Measurements from ENCODE around the gene HERC2. TPM values are rescaled to one million over a fixed set of nuclear protein-coding genes. Genes with fewer than 3 reads are reported as not detected.

Gene HERC2
- total and polyA plus RNA-seq, 2 of the 8 experiments (the other 6 are each of a cell fraction or from before 2014, with no cell fraction given), result 83.0 to 88.7 TPM

DNA sequence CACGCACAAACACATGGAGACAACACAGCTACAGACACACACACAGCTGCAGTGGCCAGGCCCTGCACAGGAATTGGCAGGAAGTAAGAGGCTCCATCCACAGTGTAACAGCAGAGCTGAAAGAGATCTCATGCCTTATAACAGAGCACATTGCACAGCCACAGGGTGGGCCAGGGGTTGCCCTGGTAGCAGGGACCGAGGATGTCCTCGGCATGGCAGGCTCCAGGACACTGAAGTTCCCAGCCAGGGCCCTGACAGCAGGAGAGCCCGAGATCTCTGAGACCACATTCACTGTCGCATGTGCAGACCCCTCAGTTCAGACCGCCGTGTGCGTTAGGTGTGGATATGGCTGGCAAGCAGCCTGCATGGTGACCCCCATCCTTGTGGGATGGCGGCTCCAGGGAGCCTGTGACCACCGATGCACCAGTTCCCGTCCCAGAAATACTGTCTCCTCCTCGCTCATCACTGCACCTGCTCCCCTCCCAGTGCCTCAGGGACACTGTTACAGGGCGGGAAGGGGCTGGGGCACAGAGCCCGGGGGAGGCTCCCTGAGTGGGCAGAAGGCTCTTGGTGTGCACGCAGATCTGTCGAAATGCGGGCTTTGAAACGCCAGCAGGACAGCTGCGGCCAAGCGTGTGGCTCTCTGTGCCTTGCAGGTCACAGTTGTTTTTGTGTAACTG, 221.3 kb downstream of the HERC2 start:
- peaks cover 26 to 67% (median 54%) of the 10 kb centered on the region in 4 experiments for H3K27me3 ChIP-seq (replicated peaks in 1 of 4; ENCODE audit: control insufficient read depth in 3 of 4, extremely low read depth in 1 of 4, insufficient read depth in 3 of 4, low read length in 3 of 4)
- H3K4ac ChIP-seq (replicated peaks; ENCODE audit: insufficient read length, low read depth, low read length), result no peak overlapping the region
- H4K5ac ChIP-seq (ENCODE audit: insufficient read length, low read depth, low read length), result no peak overlapping the region
- no peak overlapping the region for H3K27ac ChIP-seq (ENCODE audit: low read depth, low read length)
- DNase-seq (ENCODE audit: low read depth in 1 of 2, low spot score in 2 of 2), result peak in 1 of 2 experiments; percentile 43
- no peak overlapping the region; a peak in 1 of 4 replicates for H3K4me2 ChIP-seq (ENCODE audit: insufficient read depth in 1 of 2, low read depth in 2 of 2, low read length in 2 of 2)
- H3K23me2 ChIP-seq (ENCODE audit: low read depth, low read length), result peaks cover 38% of the 10 kb centered on the region
- H3K4me1 ChIP-seq (replicated peaks in 1 of 4; ENCODE audit: control insufficient read depth in 3 of 4, insufficient read depth in 4 of 4, low read length in 3 of 4), result peaks cover 0 to 24% (median 11%) of the 10 kb centered on the region in 4 experiments; a peak in 6 of 7 replicates
- no peak overlapping the region for H3K14ac ChIP-seq (ENCODE audit: insufficient read length)
- ChIA-PET POLR2A (ENCODE audit: partially characterized antibody) (interaction anchor here (0.5 kb wide), 1 partner anchor 113 kb away, joined by 5 read pairs; no protein-coding TSS in a partner anchor), CTCF (ENCODE audit: partially characterized antibody) (no interaction called here)
- H3K36me3 ChIP-seq (ENCODE audit: control insufficient read depth in 2 of 4, insufficient read depth in 4 of 4, low read length in 3 of 4), result no peaks in the 10 kb centered on the region
- peak overlapping the region; percentile 27; the same call in 1 of the 2 replicates for H2BK12ac ChIP-seq (ENCODE audit: low read depth, low read length)
- WGBS, 2 experiments (ENCODE audit: extremely low coverage in 1 of 2, insufficient coverage in 1 of 2, insufficient read length in 1 of 2, insufficient replicate concordance in 2 of 2, low coverage in 1 of 2, low lambda C conversion rate in 2 of 2, missing lambda C conversion rate in 1 of 2), result 85% methylated on average over 19 of the region's 20 CpGs; no CpG with 5 or more reads in 1 of the 2 experiments
- no peaks in the 10 kb centered on the region; the same call in none of the 2 replicates for H3K79me1 ChIP-seq (ENCODE audit: low read depth, low read length)
- TF ChIP-seq TCF12 (IDR thresholded peaks at IDR 0.05; ENCODE audit: low read depth, low read length) (no peak), ASH2L (IDR thresholded peaks at IDR 0.05; ENCODE audit: low read length) (no peak), ZNF274 (IDR thresholded peaks at IDR 0.05; ENCODE audit: borderline replicate concordance, extremely low read depth, low read length) (no peak), CTBP2 (IDR thresholded peaks at IDR 0.05; ENCODE audit: borderline replicate concordance, insufficient read depth, insufficient read length, low read length) (no peak)
- H4K20me1 ChIP-seq (replicated peaks in 1 of 2; ENCODE audit: control insufficient read depth in 1 of 2, insufficient read depth in 2 of 2, low read length in 2 of 2), result peaks cover 0 to 27% of the 10 kb centered on the region in 2 experiments
- FAIRE-seq, result no peak
- no peak overlapping the region for H3K9ac ChIP-seq (replicated peaks in 1 of 4; ENCODE audit: extremely low read depth in 1 of 4, low read depth in 3 of 4, low read length in 3 of 4)
- no peak overlapping the region for H3K18ac ChIP-seq (ENCODE audit: extremely low read depth, low read length)
- no peak overlapping the region for H2BK5ac ChIP-seq (ENCODE audit: low read depth, low read length)
- no peaks in the 10 kb centered on the region for H3K79me2 ChIP-seq (ENCODE audit: control insufficient read depth in 1 of 2, insufficient read depth in 2 of 2, low read length in 2 of 2)
- H3K23ac ChIP-seq (ENCODE audit: insufficient read length), result no peak overlapping the region
- H2AFZ ChIP-seq (ENCODE audit: low read length), result no peak overlapping the region
- no peak overlapping the region for H4K8ac ChIP-seq (ENCODE audit: extremely low read depth, insufficient read depth, low read length)
- no peak overlapping the region for H4K91ac ChIP-seq (replicated peaks; ENCODE audit: insufficient read length, low read length)
- no peak overlapping the region for H2BK120ac ChIP-seq (replicated peaks; ENCODE audit: low read depth, low read length)
- H3K9me3 ChIP-seq (ENCODE audit: insufficient read depth in 2 of 2, low read depth in 1 of 2, low read length in 1 of 2), result no peaks in the 10 kb centered on the region
- no peak overlapping the region for H3K4me3 ChIP-seq (ENCODE audit: extremely low read depth in 1 of 4, insufficient read depth in 2 of 4, low read depth in 3 of 4, low read length in 4 of 4)
- 0 out of 2 replicates have a peak overlapping the region, but pooled peaks have one; percentile 81 for H2BK15ac ChIP-seq (ENCODE audit: low read length)
- no peak overlapping the region for H3K56ac ChIP-seq (replicated peaks; ENCODE audit: insufficient read length, low read depth, low read length)
- H2BK20ac ChIP-seq (ENCODE audit: low read length), result no peak overlapping the region
- no peak overlapping the region for H2AK5ac ChIP-seq (ENCODE audit: low read depth, low read length)
